ENCODE results near the gene SS18L1.

- TF ChIP-seq CTCF (conservative IDR thresholded peaks at IDR 0.05; ENCODE audit: low read depth in 2 of 2) (no peak), EZH2 (IDR thresholded peaks at IDR 0.05; ENCODE audit: low read depth, unreplicated experiment) (no peak)
Observed at GRCh38 chr20:62103508-62104233, 39.9 kb upstream of the SS18L1 start.
